CD4-positive, CD25-positive, alpha-beta regulatory T cell (primary cell): Measurements from ENCODE around the gene B4GALT2. TPM values are rescaled to one million over a fixed set of nuclear protein-coding genes. Genes with fewer than 3 reads are reported as not detected.

Experiments used
- ATAC-seq, 2 donors: fragments of 150-1000 bp; cut with Tn5 transposase; one replicate each; pipeline ENCODE4 v1.10.0; 2021; ENCODE audit warnings: low read depth in 2 of 2, moderate number of reproducible peaks in 2 of 2, moderate library complexity in 1 of 2
- DNase-seq, 3 donors: peaks; one replicate each; pipeline versions ENCODE4 v3.0.0 to v3.0.0-alpha.2; 2012 to 2022; ENCODE audit warnings: mixed read lengths in 1 of 3
- H3K27ac ChIP-seq: one replicate; pipeline ENCODE4 v1.7.0; 2013; ENCODE audit warnings: mild to moderate bottlenecking, low read length; ENCODE audit not compliant: insufficient read depth, poor library complexity, severe bottlenecking
- H3K27me3 ChIP-seq: one replicate; pipeline ENCODE4 v1.7.0; 2013; ENCODE audit warnings: low read length; ENCODE audit not compliant: control insufficient read depth, insufficient read depth
- H3K36me3 ChIP-seq: one replicate; pipeline ENCODE4 v1.7.0; 2013; ENCODE audit warnings: mild to moderate bottlenecking, low read length, moderate library complexity; ENCODE audit not compliant: control insufficient read depth, insufficient read depth
- H3K4me1 ChIP-seq: 2 replicates; pipeline ENCODE4 v1.7.0; 2013; ENCODE audit warnings: mild to moderate bottlenecking, low read length; ENCODE audit not compliant: insufficient read depth, control insufficient read depth, poor library complexity, severe bottlenecking
- H3K4me3 ChIP-seq: one replicate; pipeline ENCODE4 v1.7.0; 2013; ENCODE audit warnings: low read depth, mild to moderate bottlenecking, low read length, moderate library complexity
- H3K9me3 ChIP-seq, 2 experiments: 1 replicate in 1 of 2; 2 replicates in 1 of 2; pipeline ENCODE4 v1.7.0; 2013; ENCODE audit warnings: low read length in 2 of 2, mild to moderate bottlenecking in 1 of 2, moderate library complexity in 1 of 2; ENCODE audit not compliant: control insufficient read depth in 2 of 2
- H3K27ac Mint-ChIP-seq, 3 donors: one replicate each; pipeline ENCODE4 v1.8.0; 2020 to 2022; ENCODE audit warnings: mild to moderate bottlenecking in 3 of 3, mixed read lengths in 3 of 3, moderate library complexity in 2 of 3
- H3K27me3 Mint-ChIP-seq: one replicate; pipeline ENCODE4 v1.8.0; 2022; ENCODE audit warnings: mild to moderate bottlenecking, mixed read lengths
- H3K36me3 Mint-ChIP-seq: one replicate; pipeline ENCODE4 v1.8.0; 2020; ENCODE audit warnings: mixed read lengths
- H3K4me1 Mint-ChIP-seq, 4 donors: one replicate each; pipeline ENCODE4 v1.8.0; 2020 to 2022; ENCODE audit warnings: mixed read lengths in 4 of 4, mild to moderate bottlenecking in 1 of 4
- H3K4me3 Mint-ChIP-seq, 4 donors: one replicate each; pipeline ENCODE4 v1.8.0; 2020 to 2022; ENCODE audit warnings: mild to moderate bottlenecking in 4 of 4, mixed read lengths in 4 of 4, moderate library complexity in 3 of 4
- H3K9me3 Mint-ChIP-seq, 7 donors: one replicate each; pipeline ENCODE4 v1.8.0; 2020 to 2022; ENCODE audit warnings: mixed read lengths in 7 of 7, mild to moderate bottlenecking in 3 of 7, moderate library complexity in 2 of 7
- polyA plus RNA-seq, 4 donors: library from polyadenylated mRNA; unstranded; fragments of 300-500 nt; fragmentation: Illumina TruSeq; gene quantifications; one replicate each; pipeline ENCODE4 v1.2.3, GENCODE V29; 2021
- total RNA-seq: library from RNA; stranded (reverse); gene quantifications from one replicate; pipeline ENCODE4 v1.2.3, GENCODE V29; 2022

The B4GALT2 gene
- total and polyA plus RNA-seq, 5 donors from 2014 or later = 0.20 to 0.86 (median 0.32) TPM

DNA sequence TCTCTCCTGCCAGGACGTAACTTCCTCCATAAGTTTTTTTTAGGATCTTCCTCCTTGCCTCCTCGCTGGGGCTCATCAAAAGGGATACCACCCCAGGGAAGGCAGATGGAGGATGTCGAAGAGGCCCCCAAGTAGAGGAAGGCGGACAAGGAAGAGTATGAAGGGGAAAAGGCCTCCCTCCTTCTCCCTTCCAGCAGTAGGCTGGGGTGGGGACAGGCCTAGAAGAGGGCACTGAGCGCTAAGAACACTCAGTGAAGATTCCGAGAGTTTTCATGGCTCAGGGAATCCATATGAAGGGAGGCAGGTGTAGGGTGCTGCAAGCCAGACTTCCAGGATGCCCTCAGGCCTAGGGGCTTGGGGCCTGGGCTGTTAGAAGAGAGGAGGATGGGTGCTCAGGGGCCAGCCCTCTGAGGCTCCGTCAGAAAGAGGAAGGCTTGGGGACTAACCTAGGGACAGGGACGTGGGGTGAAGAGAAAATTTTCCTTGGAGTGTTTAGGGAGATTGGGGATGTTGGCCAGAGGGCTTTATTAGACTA lies 54.1 kb downstream of the B4GALT2 start:
- Histone ChIP-seq H3K9me3 (no peaks in the 10 kb centered on the region), H3K4me1 (peaks cover 11% of the 10 kb centered on the region), H3K27ac (no peak overlapping the region), H3K27me3 (no peaks in the 10 kb centered on the region), H3K36me3 (no peaks in the 10 kb centered on the region), H3K4me3 (no peak overlapping the region)
- Mint-ChIP-seq H3K27me3 (peaks cover 5% of the 10 kb centered on the region), H3K36me3 (no peaks in the 10 kb centered on the region), H3K4me1 (peaks cover 0 to 32% (median 6%) of the 10 kb centered on the region in 4 donors), H3K27ac (peak overlapping the region; percentile 1 to 87 (median 68)), H3K9me3 (no peaks in the 10 kb centered on the region), H3K4me3 (peak overlapping the region in 2 of 4 donors; percentile 55 to 62)
- ATAC-seq (no peak), DNase-seq (no peak)

DNA sequence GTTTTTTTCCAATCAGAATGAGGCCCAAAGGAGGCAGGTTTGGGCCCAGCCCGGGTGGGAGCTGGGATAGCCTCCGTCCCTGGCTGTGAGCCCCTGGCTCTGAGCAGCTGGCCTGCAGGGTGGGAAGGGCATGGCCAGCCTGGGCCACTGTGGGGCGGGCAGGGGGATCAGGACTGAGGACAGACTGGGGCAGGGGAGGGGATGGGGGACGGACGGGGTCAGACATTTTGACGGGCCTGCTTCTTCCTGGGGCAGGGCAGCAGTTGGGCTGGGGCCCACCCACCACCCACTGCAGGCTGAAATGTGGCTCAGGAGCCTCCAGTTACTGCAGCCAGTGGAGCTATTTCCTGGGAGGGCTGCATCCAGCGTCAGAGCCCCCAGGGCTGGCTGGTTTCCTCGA lies 54.7 kb downstream of the B4GALT2 start:
- no peak for DNase-seq
- H3K27me3 Mint-ChIP-seq = peaks cover 9% of the 10 kb centered on the region
- no peaks in the 10 kb centered on the region for H3K9me3 Mint-ChIP-seq
- no peak for ATAC-seq
- Histone ChIP-seq H3K9me3 (no peaks in the 10 kb centered on the region), H3K4me3 (no peak overlapping the region), H3K4me1 (peaks cover 11% of the 10 kb centered on the region), H3K36me3 (no peaks in the 10 kb centered on the region), H3K27me3 (no peaks in the 10 kb centered on the region), H3K27ac (no peak overlapping the region)
- no peak overlapping the region for H3K27ac Mint-ChIP-seq
- peak overlapping the region in 2 of 4 donors; percentile 55 to 62 for H3K4me3 Mint-ChIP-seq
- no peaks in the 10 kb centered on the region for H3K36me3 Mint-ChIP-seq
- peaks cover 0 to 26% (median 6%) of the 10 kb centered on the region in 4 donors for H3K4me1 Mint-ChIP-seq

DNA sequence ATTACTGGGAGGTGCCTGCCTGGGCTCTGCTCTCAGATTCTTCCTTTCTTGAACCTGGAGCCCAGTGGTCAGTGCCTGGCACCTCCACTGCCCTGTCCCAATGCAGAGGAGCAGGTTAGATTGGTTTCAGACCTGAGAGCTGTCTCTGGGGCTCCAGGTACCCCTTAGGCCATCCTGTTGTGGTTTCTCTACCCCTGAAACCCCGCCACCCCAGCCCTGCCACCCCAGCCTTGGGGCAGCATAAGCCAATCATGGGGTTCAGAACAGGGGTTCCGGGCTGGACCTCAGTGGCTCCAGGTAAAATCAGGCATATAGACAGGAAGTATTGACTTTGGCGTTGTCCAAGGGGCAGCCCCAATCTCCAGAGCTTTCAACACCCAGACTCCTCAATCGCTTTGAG lies 55.4 kb downstream of the B4GALT2 start:
- ATAC-seq = no peak
- H3K27ac Mint-ChIP-seq = no peak overlapping the region
- no peaks in the 10 kb centered on the region for H3K36me3 Mint-ChIP-seq

DNA sequence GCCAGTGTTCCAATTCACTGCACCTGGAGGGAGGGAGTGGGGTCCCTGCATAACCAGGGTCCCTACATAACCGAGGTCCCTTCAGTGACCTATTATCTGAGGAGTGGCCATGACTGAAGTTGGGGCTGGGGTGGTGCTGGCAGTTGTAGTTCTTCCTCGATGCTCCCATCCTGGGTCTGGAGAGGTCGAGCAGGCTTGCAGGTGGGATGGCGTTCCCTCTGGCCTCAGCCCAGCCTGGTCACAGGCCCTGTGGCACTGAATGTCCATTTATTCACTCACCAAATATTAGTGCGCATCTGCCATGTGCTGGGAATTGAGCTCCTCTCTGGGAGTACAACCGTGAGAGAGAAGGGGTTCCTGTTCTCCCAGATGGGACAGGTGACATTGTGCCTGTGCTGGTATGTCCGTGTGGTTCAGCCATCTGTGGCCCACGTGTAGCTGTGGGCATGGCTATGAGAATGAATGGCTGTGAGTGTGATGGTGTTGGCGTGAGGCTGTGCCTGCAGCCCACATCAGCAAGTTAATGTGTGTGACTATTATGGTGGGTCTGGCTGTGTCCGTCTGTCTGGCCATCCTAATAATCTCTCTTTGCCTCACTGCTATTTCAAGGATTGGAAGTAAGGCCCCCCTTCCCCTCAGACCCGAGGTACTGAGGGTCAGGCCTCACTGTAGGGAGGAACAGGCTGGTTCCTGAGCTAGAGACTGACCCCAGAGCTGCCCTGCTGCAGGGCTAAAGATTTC lies 56.1 kb downstream of the B4GALT2 start:
- Histone ChIP-seq H3K9me3 (no peaks in the 10 kb centered on the region), H3K27ac (no peak overlapping the region), H3K27me3 (no peaks in the 10 kb centered on the region), H3K4me3 (no peak overlapping the region), H3K36me3 (no peaks in the 10 kb centered on the region), H3K4me1 (no peaks in the 10 kb centered on the region)
- DNase-seq = no peak
- no peak for ATAC-seq
- peaks cover 0 to 15% (median 2%) of the 10 kb centered on the region in 4 donors for H3K4me1 Mint-ChIP-seq
- peak overlapping the region in 1 of 3 donors; percentile 74 for H3K27ac Mint-ChIP-seq
- H3K9me3 Mint-ChIP-seq = no peaks in the 10 kb centered on the region
- H3K27me3 Mint-ChIP-seq = peaks cover 5% of the 10 kb centered on the region
- H3K36me3 Mint-ChIP-seq = no peaks in the 10 kb centered on the region
- H3K4me3 Mint-ChIP-seq = peak overlapping the region in 1 of 4 donors; percentile 24

More for the DNA sequence above, 55.4 kb downstream of the B4GALT2 start:
- peaks cover 0 to 19% (median 4%) of the 10 kb centered on the region in 4 donors for H3K4me1 Mint-ChIP-seq
- Histone ChIP-seq H3K27me3 (no peaks in the 10 kb centered on the region), H3K9me3 (no peaks in the 10 kb centered on the region), H3K4me3 (no peak overlapping the region), H3K36me3 (no peaks in the 10 kb centered on the region), H3K27ac (no peak overlapping the region), H3K4me1 (peaks cover 5% of the 10 kb centered on the region)
- H3K9me3 Mint-ChIP-seq = no peaks in the 10 kb centered on the region
- DNase-seq = no peak
- peaks cover 10% of the 10 kb centered on the region for H3K27me3 Mint-ChIP-seq
- no peak overlapping the region for H3K4me3 Mint-ChIP-seq

DNA sequence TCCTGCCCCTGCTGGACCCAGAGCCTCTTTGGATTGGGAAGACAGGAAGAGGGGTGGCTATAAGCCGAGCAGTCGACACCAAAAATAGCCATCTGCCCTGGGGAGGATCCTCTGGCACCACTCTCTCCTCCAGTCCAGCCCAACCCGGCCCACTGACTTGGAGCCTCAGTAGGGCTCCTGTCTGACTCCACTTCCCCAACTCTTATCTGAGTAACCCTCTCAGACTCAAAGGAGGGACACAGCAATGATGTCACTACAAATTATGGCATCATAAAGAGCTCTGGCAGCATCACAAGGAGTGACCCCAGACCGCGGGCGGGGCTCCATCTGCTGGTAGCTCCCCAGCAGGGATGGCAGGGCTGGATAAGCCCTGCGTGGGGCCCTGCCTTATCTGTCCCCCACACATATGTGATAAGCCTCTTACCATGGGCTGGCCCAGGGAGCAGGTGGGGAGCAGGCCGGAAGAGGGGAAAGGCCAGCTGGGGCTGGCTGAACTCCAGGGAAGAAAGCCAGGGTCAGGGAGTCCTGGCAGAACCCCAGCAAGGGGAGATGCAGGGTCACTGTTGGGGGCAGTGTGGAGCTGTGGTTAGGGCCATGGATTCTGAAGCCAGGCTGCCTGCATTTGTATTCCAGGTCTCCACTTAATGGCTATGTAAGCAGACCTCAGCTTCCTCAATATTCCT lies 56.9 kb downstream of the B4GALT2 start:
- Mint-ChIP-seq H3K9me3 (no peaks in the 10 kb centered on the region), H3K4me3 (peak overlapping the region in 1 of 4 donors; percentile 24), H3K36me3 (no peaks in the 10 kb centered on the region), H3K4me1 (peaks cover 0 to 14% (median 2%) of the 10 kb centered on the region in 4 donors), H3K27ac (no peak overlapping the region), H3K27me3 (peaks cover 8% of the 10 kb centered on the region)
- no peaks in the 10 kb centered on the region for H3K9me3 ChIP-seq
- H3K4me3 ChIP-seq = no peak overlapping the region
- no peaks in the 10 kb centered on the region for H3K27me3 ChIP-seq
- H3K36me3 ChIP-seq = no peaks in the 10 kb centered on the region
- no peak for ATAC-seq
- no peaks in the 10 kb centered on the region for H3K4me1 ChIP-seq
- peak in 1 of 3 donors; percentile 10 for DNase-seq
- no peak overlapping the region for H3K27ac ChIP-seq

DNA sequence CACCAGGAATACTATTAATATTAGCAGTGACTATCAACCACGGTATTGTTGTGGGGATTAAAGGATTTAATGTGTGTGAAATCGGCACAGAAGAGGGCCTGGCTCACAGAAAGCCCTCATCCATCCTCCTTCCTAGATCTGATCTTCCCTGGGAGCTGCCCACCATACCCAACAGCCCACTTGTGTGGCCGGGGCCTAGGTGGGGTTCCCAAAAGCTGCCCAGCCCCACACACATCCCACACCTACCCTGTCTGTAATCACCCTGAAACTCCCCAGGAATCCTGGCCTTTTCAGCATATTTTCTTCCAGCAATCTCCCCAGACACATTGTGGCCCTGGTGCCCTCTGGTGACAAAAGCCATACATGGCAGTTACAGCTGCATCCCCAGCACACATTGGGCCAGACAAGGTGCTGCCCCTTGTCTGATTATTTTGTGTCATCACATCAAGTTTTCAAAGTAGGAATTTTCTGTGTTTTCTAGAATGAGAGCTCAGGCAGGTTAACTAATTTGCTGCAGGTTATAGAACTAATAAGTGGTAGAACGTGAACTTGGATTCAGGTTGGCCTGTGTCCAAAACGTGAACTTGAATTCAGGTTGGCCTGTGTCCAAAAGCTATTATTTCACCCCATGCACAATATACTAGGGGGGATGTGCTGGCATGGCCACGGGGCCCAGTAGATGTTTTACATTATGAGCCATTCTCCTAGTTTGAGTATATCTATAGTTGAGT lies 57.6 kb downstream of the B4GALT2 start:
- H3K27me3 ChIP-seq = no peaks in the 10 kb centered on the region
- Mint-ChIP-seq H3K27ac (no peak overlapping the region), H3K9me3 (no peaks in the 10 kb centered on the region), H3K4me1 (peaks cover 0 to 9% (median 2%) of the 10 kb centered on the region in 4 donors), H3K36me3 (no peaks in the 10 kb centered on the region), H3K27me3 (peaks cover 11% of the 10 kb centered on the region), H3K4me3 (peak overlapping the region in 1 of 4 donors; percentile 58)
- no peaks in the 10 kb centered on the region for H3K4me1 ChIP-seq
- DNase-seq (peak; percentile 51 to 67 (median 59)), ATAC-seq (peak; percentile 56 to 65)
- H3K9me3 ChIP-seq = no peaks in the 10 kb centered on the region
- no peaks in the 10 kb centered on the region for H3K36me3 ChIP-seq
- no peak overlapping the region for H3K4me3 ChIP-seq
- H3K27ac ChIP-seq = no peak overlapping the region

DNA sequence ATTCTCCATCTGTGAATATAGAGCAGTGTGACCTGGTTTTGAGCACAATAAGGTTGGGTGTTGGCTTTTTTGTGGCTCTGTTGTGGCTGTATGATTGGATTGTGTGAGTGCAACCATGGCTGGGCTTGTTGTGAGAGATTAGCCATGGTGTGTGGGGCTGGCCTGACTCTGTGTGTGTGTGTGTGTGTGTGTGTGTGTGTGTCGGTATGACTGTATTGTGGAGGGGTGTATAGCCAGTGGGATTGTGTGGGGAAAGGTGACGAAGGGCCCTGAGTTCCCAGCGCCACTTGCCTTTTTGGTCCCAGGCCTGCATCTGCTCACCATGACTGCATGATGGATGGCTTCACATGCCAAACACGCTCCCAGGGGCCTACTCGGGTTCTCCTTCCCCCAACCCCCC lies 58.1 kb downstream of the B4GALT2 start:
- no peak for ATAC-seq
- H3K4me3 ChIP-seq = no peak overlapping the region

More for the DNA sequence above, 58.1 kb downstream of the B4GALT2 start:
- no peaks in the 10 kb centered on the region for H3K9me3 ChIP-seq
- no peaks in the 10 kb centered on the region for H3K36me3 Mint-ChIP-seq
- H3K27ac Mint-ChIP-seq = no peak overlapping the region
- no peak overlapping the region for H3K27ac ChIP-seq
- no peaks in the 10 kb centered on the region for H3K27me3 ChIP-seq
- DNase-seq = no peak
- peaks cover 0 to 5% (median 2%) of the 10 kb centered on the region in 4 donors for H3K4me1 Mint-ChIP-seq
- H3K4me1 ChIP-seq = no peaks in the 10 kb centered on the region
- peak overlapping the region in 1 of 4 donors; percentile 44 for H3K4me3 Mint-ChIP-seq
- no peaks in the 10 kb centered on the region for H3K9me3 Mint-ChIP-seq
- H3K27me3 Mint-ChIP-seq = peaks cover 11% of the 10 kb centered on the region
- H3K36me3 ChIP-seq = no peaks in the 10 kb centered on the region
